Measurements from ENCODE around the gene LPCAT1.

DNA sequence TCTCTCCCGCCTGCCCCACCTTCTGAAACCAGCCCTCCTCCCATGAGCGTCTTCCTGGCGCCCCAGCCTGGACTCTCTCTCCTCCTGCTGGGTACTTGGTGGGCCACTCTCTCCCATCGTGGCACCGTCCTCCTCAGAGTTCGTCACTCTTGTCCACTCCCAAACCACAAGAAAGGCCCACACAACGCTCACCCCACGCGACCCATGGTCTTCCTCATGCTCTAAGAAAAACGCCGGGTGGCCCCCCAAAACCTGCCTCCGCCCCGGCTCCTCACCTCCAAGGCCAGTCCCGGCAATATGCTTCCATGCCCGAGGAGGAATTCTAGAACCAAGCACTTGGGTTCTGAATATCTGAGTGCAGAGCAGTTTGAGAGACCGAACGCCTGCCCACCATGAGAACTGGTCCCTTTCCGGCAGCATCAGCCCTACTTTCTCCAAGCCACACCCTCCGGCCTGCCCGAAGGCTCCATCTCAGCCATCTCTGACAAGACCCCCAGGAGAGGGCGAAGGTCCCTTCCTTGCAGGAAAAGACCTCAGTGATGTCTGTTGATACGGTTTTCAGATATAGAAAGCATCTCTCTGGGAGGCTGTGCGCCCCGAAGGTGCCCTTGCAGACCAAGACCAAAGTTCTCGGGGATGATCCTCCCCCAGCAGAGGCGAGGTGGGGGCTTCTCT, 93.5 kb downstream of the LPCAT1 start:
- TF ChIP-seq, protein P1, sequence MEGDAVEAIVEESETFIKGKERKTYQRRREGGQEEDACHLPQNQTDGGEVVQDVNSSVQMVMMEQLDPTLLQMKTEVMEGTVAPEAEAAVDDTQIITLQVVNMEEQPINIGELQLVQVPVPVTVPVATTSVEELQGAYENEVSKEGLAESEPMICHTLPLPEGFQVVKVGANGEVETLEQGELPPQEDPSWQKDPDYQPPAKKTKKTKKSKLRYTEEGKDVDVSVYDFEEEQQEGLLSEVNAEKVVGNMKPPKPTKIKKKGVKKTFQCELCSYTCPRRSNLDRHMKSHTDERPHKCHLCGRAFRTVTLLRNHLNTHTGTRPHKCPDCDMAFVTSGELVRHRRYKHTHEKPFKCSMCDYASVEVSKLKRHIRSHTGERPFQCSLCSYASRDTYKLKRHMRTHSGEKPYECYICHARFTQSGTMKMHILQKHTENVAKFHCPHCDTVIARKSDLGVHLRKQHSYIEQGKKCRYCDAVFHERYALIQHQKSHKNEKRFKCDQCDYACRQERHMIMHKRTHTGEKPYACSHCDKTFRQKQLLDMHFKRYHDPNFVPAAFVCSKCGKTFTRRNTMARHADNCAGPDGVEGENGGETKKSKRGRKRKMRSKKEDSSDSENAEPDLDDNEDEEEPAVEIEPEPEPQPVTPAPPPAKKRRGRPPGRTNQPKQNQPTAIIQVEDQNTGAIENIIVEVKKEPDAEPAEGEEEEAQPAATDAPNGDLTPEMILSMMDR (IDR thresholded peaks at IDR 0.05): no peak
- TF ChIP-seq POLR2A (IDR thresholded peaks at IDR 0.05): no peak

All from testis (tissue), 2 donors.